ENCODE results near the gene ABCC6.
"Not testable (repeated sequence)": the region's sequence is repeated elsewhere in the genome, so short reads cannot be mapped to it uniquely, and the experiment has no call there.

ABCC6 gene

DNA sequence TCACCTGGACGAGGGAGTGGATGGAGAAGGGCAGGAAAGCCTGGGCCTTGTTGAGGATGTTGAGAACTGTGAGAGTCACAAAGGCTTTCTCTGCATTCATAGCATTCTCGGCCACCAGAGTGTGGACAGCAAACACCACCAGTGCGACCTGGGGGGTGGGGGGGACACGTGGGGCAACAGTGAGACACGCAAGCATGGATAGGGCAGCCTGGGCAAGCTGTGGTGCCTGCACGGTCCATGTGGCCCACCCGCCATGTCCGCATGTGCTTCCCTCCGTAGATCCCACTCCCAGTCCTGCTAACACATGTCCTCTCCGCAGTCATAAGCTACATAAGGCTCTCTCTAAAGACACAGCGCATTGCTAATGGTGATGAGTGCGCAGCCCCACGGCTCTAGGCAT, 34.5 kb downstream of the ABCC6 start:
- DNase-seq, result no peak

DNA sequence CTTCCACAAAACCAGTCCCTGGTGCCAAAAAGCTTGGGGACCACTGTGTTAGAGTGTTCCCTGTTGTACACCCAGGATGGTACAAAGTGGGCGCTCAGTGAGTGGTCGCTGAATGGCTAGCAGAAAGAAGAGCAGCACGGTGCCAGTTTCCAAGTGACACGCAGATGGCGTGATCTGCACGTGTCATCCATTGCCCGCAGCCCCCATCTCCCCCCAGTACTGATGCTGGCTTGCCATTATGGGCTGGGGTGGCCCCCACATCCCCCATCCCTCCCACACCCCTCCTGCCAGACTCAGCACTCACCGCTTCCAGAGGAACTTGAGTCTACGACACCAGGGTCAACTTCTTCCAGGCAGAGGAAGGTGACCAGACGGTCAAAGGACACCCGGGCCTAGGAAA, 36.5 kb downstream of the ABCC6 start:
- DNase-seq, result no peak

DNA sequence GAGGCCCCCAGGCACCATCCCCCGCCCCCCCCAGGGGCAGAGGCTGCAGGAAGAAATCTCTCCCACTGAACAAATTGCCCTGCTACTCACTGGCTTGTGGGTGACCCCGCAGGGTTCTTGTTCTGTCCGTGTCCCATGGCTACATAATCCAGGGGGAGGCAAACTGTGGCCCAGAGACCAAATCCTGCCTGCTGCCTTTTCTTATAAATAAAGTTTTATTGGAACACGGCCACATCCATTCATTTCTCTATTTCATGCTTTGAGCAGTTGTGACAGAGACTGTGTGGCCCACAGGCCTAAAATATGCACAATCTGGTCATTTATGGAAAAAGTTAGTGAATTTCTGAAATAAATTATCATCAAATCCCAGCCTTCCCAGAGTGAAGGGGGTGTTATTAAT, 38.2 kb downstream of the ABCC6 start:
- DNase-seq, result no peak

DNA sequence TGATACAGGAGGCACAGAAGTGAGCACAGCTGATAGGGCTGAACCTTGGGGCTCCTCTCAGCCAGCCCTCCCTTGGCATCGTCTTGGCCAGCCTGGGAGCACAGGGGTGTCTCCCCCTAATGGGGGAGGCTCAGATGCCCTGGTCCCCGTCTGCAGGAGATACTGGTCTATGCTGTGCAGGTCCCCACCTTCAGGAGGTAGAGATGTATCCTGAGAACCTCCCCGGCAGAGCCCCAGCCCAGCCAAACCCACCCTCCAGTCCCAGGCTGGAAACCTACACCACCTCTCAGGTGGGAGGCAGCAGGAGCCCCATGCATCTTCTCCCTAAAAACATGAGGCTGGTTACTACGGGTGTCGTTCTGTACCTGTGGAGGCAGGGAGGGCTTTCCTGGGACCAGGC, 38.7 kb downstream of the ABCC6 start:
- no peak for DNase-seq

DNA sequence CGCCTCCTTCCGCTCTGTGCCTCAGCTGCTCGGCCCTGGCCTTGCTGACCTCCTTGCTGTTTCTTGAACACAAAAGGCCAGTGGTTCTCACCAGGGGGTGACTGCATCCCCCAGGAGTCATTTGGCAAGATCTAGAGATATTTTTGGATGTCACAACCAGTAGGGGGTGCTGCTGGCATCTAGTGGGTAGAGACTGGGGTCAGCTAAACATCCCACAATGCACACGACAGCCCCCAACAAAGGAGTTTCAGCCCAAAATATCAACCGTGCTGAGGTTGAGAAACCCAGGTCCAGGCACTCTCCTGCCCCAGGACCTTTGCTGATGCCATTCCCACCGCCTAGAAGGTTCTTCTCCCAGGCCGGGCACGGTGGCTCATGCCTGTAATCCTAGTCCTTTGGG, 39.7 kb downstream of the ABCC6 start:
- DNase-seq, result no peak

DNA sequence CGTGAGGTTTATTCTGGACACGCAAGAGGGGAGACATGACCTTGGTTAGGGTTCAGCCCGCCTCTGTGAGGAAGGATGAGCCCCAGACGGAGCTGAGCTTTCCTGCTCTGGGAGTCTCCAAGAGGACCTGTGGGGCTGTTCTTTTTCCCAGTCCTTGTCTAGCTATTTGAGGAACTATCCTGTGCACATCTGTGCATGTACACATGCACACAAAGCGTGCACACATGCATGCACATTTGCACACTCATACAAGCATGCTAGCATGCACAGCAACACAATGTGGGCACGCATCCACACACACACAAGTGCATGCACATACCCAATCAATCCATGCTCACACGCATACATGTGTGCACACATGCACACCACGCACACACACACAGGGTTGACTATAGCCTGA, 40.4 kb downstream of the ABCC6 start:
- DNase-seq, result no peak

DNA sequence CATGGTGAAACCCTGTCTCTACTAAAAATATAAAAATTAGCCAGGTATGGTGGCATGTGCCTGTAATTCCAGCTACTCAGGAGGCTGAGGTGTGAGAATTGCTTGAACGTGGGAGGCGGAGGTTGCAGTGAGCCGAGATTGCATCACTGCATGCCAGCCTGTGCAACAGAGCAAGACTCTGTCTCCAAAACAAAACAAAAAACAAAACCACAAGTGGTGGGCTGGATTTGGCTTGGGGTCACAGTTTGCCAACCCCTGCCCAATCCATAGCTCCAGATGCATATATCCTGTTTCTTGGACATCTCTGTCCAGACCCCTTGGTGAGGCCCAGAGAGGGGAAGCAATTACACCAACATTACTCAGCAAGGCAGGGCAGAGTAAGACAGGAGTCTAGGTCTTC, 41.5 kb downstream of the ABCC6 start:
- not testable (repeated sequence) for DNase-seq

DNA sequence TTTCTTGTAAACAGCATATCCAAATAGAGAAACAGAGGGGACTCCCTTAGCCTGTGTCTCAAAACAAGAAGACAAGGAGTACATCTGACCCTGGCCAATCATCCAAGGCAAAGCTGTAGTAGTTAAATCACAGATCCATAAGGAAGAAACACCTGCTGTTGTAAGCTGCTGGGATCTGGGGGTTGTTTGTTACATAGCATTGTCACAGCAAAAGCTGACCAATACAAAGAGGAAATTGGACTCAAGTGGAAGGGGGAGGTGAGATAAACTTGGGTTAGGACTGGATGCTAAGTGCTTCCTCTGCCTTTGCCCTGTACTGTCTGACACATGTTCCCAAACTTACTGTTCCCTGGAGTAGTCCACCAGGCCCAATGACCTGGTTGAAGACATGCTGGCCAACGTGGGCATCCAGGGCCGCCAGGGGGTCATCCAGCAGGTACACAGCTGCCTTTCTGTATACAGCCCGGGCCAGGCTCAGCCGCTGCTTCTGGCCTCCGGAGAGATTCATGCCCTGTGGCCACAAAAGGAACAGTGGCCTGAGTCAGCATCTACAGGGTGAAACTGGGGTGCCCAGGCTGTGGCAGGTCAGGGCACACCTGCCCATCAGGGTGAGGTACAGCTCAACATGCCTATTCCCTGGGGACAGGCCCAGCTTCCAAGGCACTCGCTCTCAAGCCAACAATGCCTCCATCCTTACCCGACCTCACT, 44.7 kb downstream of the ABCC6 start:
- DNase-seq, result no peak

DNA sequence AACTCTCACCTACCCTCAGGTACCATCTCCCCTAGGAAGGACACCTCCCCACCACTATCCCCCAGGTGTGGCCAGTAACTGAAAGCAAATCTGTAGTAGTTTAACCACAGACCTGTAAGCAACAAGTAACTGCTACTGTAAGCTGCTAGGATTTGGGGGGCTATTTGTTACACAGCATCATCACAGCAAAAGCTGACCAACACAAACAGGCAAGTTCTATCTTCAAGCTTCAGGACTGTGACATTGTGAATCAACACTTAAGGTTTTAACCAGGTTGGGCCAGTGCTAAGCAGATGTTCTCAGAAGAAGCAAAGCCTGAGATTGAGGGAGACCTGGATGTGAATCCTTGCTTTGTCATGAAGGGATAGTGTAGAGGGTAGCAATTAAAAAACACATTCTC, 47.0 kb downstream of the ABCC6 start:
- DNase-seq, result no peak

DNA sequence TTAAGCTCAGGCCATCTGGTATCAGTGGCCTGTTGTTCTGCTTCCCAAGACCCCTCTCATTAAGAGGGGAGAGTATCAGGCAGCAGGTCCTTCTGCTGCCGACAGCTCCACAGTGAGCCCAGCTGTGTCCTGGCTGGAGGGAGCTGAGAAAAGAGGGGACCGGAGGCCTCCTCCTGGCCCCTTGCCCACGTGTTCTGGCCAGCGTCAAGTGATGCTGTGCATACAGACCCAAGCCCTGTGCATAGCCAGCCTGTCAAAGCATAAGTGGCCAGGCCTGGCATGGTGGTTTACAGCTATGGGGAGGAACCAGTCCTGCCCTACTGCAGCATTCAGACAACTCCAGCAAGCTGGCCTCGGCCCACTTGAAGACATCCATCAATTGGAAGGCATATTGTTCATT, 48.0 kb downstream of the ABCC6 start:
- DNase-seq, result no peak

DNA sequence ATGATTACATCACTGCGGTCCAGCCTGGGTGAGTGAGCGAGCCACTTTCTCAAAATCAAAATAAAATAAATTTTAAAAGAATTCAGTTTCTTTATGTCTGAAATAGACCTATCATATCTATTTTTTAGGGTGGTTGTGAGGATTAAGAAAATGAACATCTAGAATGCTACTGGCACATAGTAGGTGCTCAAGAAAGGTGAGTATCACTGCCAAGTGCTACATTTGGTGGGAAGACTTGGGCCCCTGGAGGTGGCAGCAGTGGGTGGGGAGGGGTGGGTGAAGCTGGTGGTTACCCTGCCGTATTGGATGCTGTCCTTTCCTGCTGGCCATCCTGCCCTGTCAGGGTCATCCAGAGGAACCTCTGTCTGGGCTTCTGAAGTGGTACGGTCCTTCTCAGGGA, 50.3 kb downstream of the ABCC6 start:
- DNase-seq, result no peak

DNA sequence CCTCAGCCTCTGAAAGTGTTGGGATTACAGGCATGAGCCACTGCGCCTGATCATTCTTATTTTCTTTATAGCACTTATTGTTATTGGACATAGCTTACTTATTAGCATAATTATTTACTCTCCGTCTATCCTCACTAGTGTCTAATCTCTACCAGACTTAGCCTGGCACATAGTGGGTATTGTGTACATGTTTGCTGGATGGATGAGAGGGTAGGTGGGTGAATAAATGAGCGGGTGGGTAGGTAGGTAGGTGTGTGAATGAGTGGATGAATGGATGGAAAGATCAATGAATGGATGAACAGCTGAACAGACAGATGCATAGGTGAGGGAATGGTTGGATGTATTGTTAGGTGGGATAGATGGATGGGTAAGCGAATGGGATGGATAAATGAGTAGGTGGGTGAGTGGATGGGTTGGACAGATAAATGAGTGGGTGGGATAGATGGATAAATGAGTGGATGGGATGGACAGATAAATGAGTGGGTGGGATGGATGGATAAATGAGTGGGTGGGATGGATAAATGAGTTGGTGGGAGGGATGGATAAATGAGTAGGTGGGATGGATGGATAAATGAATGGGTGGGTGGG, 51.9 kb downstream of the ABCC6 start:
- no peak for DNase-seq

DNA sequence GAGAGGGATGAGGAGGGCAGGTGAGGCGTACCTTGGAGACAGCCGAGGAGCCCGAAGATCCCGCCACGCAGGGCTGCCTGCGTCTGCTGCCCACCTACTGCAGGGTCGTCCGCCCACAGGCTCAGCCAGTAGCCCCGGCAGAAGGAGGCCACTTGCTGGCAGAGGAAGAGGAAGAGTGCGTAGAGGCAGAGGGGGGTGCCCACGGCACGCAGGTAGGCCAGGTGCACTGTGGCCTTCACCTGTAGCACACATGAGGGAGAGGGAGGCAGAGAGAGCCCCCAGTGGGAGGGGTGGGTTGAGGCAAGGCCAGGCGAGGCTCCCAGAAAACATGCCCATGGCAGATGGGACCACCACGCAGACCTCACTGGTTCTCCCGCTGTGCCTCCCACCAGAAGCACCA, 53.7 kb downstream of the ABCC6 start:
- DNase-seq, result no peak

DNA sequence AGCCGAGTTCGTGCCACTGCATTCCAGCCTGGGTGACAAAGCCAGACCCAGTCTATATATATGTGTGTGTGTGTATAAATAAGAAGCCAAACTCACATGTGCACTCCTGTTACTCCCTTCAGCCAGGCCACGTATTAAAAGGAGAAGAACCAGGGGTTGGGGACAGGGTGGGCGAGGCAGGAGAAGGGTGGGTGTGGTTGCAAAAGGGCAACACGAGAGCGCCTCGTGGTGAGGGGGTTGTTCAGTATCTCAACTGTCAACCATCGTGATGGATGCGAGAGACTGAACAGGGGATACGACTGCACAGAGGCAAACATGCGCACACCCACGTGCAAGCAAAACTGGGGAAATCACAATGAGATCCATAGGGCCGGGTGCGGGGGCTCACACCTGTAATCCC, 54.9 kb downstream of the ABCC6 start:
- no peak for DNase-seq

DNA sequence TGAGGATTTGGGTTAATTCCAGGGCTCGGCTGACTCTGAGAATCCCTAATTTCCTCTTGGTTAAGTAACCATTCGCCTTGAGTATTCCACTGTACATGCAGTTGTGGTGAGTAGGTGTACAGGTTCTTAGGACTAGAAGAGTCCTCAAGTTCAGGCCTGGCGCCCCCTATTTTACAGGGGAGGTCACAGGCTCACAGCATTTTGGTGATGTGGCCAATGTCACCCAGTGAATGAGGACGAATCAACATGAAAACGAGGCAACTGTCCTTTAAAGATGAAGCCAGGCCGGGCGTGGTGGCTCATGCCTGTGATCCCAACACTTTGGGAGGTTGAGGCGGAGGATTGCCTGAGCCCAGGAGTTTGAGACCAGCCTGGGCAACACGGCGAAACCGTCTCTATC, 55.4 kb downstream of the ABCC6 start:
- no peak for DNase-seq

DNA sequence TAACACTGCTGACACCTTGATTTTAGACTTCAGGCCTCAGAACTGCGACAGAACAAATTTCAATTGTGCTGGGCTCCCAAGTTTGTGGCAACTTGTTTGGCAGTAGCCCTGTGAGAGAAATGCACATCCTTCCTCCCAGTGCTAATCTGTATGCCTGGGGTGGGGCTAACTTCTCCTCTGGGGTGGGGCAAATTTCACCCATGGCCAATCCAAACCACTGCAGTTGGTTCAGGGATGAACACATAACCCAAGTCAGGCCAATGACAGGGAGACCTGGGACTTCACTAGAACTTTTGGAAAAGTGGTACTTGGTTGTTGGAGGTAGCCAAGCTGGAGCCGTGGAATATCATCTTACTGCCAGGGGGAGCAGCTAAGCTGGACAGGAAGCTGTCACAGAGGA, 56.3 kb downstream of the ABCC6 start:
- DNase-seq, result no peak

DNA sequence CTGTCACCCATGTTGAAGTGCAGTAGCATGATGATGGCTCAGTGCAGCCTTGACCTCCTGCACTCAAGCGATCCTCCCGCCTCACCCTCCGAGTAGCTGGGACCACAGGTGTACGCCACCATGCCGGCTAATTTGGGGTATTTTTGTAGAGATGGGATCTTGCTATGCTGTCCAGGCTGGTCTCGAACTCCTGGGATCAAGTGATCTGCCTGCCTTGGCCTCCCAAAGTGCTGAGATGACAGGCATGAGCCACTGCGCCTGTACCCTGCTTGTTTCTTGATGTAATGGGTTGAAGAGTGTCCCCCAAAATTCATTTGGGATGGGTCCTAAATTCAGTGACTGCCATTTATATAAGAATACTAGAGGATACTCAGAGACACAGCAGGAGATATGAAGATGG, 57.2 kb downstream of the ABCC6 start:
- DNase-seq, result no peak

DNA sequence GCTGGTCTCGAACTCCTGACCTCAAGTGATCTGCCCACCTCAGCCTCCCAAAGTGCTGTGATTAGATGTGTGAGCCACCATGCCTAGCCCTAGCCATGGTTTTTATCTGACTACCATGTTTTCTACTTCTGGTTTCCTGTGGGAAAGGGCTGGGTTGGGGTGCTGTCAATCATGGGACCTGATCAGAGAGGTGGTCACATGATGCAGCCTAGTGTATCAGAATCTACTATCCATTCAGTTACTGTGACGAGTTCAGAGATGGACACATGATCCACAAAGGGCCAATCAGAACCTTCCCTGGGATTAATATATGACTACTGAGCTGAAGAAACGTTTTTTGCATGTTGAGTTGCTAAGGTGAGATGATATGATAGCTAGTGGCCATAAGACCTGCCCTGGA, 59.1 kb downstream of the ABCC6 start:
- no peak for DNase-seq

DNA sequence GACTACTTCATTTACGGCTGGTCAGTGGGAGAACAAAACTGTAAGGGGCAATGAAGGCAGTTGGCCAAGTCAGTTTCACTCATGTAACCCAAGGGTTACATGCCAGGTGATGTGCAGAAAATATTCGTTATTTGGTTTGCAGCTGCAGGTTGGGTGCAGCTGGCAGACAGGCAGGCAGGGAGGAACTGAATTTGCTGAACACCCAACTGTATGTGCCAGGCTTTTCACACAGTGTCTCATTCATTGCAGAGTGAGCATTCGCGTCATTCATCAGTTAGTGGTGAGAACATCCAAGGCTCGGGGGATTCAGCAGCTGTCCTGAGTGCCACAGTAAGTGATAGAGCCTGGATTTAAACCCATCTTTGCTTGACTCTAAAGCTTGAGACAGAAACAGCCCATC, 59.7 kb downstream of the ABCC6 start:
- DNase-seq, result no peak

DNA sequence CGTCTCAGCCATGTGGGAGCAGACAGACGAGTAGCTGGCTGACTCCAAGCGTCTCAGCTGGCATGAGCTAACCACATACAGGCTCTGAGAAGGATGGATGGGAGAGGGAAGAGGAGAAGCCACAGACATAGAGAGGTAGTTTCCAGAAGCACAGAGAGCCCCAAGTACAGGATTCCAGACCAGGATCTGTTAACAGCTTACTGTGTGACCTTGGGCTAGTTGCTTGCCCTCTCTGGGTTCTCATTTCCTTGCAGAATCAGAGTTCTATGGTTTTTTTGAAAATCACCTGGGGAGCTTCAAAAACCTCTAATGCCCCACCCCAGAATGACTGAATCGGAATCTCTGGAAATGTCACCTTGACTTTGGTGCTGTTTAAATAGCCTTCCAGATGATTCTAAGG, 60.2 kb downstream of the ABCC6 start:
- no peak for DNase-seq

DNA sequence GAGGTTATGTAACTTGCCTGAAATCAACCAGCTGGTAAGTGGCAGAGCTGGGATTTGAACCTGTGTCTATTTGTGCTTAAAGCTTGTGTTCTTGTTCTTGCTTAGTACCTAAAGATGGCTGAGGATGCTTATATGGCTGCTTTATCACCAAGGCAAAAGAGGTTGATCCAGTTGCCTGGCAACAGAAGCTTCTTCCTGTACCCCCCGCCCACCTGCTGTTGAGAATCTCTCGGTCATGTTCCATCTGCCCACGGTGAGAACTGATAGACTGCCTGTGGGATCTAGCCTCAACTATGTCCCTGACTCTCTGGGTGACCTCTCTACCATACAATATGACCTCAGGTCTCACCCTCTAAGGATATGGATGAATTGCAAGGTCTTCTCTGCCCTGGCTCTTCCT, 60.7 kb downstream of the ABCC6 start:
- no peak for DNase-seq

DNA sequence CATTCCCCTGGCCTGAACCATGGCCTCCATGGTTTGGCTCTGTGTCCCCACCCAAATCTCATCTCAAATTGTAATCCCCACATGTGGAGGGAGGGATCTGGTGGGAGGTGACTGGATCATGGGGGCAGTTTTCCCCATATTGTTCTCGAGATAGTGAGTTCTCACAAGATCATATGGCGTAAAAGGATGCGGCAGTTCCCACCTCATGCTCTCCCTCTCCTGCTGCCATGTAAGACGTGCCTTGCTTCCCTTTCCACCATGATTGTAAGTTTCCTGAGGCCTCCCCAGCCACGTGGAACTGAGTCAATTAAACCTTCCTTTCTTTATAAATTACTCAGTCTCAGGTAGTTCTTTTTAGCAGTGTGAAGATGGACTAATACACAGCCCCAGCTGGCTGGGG, 61.5 kb downstream of the ABCC6 start:
- not testable (repeated sequence) for DNase-seq

DNA sequence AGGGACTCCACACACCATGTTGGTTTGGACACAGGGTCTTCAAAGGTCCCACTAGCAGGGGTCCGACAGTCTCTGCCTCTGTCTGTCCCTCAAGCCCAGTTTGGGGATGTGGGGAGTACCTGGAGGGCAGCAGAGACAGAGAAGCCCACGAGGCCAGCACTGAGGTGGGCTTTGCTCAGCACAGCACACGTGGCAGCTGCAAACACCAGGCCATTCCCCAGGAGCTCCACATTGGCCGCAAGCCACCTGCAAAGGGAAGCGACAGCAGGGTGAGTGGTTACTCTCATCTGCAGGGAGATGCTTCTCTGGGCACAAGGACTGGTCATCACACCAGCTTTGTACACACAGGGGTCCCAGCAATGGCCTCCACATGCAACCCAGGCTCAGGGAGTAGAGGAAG, 62.0 kb downstream of the ABCC6 start:
- DNase-seq, result no peak

DNA sequence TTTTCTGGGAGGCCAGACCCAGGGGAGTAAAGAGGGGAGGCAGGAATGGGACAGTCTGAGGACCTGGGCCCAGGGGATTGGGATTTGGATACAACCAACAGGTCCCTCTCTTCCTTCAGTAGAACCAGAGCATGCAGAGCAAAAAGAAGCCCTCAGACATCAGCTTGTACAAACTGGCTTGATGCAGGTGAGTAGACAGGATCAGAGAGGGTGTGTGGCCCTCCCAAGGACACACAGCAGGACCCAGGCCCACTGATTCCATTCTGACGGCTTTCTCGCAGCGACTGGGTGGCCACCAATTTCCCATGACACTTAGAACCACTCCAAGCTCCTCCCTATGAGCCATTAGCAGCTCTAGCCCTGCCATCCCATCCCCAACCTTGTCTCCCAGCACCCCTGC, 63.6 kb downstream of the ABCC6 start:
- no peak for DNase-seq

DNA sequence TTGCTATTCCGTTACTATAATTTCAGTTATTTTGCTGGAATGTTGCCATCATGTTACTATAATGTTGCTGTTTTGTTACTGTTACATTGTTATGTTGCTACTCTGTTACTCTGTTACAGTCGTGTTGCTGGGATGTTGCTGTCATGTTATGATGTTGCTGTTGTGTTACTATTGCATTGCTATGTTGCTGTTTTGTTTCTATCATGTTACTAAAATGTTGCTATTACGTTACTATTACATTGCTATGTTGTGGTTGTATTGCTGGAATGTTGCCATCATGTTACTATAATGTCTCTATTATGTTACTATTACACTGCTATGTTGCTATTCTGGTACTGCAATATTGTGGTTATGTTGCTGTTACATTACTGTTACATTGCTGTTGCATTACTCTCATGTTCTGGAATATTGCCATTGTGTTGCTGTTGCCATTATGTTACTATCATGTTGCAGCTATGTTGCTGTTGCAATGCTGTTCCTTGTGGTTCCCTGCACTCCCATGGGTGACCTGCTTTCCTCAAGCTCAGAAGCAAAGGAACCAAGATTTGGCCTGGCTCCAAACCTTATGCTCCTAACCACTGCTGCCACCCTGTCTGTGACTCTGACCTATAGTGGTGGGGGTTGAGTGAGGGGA, 64.4 kb downstream of the ABCC6 start:
- no peak for DNase-seq

Data from activated CD4-positive, alpha-beta T cell treated with anti-CD3 and anti-CD28 coated beads for 4 hours (primary cell).